Measurements from ENCODE around the gene KCP. TPM values are rescaled to one million over a fixed set of nuclear protein-coding genes. Genes with fewer than 3 reads are reported as not detected.

KCP gene
- total and polyA plus RNA-seq, 2 experiments from 2014 or later, result 0.76 to 1.1 TPM

GRCh38 chr7:128854396-128854795 lies 56.1 kb downstream of the KCP start (continued):
- TF ChIP-seq, protein P1, sequence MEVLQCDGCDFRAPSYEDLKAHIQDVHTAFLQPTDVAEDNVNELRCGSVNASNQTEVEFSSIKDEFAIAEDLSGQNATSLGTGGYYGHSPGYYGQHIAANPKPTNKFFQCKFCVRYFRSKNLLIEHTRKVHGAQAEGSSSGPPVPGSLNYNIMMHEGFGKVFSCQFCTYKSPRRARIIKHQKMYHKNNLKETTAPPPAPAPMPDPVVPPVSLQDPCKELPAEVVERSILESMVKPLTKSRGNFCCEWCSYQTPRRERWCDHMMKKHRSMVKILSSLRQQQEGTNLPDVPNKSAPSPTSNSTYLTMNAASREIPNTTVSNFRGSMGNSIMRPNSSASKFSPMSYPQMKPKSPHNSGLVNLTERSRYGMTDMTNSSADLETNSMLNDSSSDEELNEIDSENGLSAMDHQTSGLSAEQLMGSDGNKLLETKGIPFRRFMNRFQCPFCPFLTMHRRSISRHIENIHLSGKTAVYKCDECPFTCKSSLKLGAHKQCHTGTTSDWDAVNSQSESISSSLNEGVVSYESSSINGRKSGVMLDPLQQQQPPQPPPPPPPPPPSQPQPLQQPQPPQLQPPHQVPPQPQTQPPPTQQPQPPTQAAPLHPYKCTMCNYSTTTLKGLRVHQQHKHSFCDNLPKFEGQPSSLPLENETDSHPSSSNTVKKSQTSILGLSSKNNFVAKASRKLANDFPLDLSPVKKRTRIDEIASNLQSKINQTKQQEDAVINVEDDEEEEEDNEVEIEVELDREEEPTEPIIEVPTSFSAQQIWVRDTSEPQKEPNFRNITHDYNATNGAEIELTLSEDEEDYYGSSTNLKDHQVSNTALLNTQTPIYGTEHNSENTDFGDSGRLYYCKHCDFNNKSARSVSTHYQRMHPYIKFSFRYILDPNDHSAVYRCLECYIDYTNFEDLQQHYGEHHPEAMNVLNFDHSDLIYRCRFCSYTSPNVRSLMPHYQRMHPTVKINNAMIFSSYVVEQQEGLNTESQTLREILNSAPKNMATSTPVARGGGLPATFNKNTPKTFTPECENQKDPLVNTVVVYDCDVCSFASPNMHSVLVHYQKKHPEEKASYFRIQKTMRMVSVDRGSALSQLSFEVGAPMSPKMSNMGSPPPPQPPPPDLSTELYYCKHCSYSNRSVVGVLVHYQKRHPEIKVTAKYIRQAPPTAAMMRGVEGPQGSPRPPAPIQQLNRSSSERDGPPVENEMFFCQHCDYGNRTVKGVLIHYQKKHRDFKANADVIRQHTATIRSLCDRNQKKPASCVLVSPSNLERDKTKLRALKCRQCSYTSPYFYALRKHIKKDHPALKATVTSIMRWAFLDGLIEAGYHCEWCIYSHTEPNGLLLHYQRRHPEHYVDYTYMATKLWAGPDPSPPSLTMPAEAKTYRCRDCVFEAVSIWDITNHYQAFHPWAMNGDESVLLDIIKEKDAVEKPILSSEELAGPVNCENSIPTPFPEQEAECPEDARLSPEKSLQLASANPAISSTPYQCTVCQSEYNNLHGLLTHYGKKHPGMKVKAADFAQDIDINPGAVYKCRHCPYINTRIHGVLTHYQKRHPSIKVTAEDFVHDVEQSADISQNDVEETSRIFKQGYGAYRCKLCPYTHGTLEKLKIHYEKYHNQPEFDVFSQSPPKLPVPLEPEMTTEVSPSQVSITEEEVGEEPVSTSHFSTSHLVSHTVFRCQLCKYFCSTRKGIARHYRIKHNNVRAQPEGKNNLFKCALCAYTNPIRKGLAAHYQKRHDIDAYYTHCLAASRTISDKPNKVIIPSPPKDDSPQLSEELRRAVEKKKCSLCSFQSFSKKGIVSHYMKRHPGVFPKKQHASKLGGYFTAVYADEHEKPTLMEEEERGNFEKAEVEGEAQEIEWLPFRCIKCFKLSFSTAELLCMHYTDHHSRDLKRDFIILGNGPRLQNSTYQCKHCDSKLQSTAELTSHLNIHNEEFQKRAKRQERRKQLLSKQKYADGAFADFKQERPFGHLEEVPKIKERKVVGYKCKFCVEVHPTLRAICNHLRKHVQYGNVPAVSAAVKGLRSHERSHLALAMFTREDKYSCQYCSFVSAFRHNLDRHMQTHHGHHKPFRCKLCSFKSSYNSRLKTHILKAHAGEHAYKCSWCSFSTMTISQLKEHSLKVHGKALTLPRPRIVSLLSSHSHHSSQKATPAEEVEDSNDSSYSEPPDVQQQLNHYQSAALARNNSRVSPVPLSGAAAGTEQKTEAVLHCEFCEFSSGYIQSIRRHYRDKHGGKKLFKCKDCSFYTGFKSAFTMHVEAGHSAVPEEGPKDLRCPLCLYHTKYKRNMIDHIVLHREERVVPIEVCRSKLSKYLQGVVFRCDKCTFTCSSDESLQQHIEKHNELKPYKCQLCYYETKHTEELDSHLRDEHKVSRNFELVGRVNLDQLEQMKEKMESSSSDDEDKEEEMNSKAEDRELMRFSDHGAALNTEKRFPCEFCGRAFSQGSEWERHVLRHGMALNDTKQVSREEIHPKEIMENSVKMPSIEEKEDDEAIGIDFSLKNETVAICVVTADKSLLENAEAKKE (CRISPR knock-in tag; IDR thresholded peaks at IDR 0.05), result no peak
- no peak for TF ChIP-seq EZH2phosphoT487 (IDR thresholded peaks at IDR 0.05; ENCODE audit: unreplicated experiment)
- TF ChIP-seq NANOG (IDR thresholded peaks at IDR 0.05; ENCODE audit: borderline replicate concordance), result no peak
- TF ChIP-seq JUNB (IDR thresholded peaks at IDR 0.05; ENCODE audit: unreplicated experiment), result no peak
- TF ChIP-seq POLR2AphosphoS5 (IDR thresholded peaks at IDR 0.05; ENCODE audit: low read depth), result no peak
- TF ChIP-seq, protein P2, sequence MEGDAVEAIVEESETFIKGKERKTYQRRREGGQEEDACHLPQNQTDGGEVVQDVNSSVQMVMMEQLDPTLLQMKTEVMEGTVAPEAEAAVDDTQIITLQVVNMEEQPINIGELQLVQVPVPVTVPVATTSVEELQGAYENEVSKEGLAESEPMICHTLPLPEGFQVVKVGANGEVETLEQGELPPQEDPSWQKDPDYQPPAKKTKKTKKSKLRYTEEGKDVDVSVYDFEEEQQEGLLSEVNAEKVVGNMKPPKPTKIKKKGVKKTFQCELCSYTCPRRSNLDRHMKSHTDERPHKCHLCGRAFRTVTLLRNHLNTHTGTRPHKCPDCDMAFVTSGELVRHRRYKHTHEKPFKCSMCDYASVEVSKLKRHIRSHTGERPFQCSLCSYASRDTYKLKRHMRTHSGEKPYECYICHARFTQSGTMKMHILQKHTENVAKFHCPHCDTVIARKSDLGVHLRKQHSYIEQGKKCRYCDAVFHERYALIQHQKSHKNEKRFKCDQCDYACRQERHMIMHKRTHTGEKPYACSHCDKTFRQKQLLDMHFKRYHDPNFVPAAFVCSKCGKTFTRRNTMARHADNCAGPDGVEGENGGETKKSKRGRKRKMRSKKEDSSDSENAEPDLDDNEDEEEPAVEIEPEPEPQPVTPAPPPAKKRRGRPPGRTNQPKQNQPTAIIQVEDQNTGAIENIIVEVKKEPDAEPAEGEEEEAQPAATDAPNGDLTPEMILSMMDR (conservative IDR thresholded peaks at IDR 0.05; ENCODE audit: low read depth in 2 of 2), result no peak

DNA sequence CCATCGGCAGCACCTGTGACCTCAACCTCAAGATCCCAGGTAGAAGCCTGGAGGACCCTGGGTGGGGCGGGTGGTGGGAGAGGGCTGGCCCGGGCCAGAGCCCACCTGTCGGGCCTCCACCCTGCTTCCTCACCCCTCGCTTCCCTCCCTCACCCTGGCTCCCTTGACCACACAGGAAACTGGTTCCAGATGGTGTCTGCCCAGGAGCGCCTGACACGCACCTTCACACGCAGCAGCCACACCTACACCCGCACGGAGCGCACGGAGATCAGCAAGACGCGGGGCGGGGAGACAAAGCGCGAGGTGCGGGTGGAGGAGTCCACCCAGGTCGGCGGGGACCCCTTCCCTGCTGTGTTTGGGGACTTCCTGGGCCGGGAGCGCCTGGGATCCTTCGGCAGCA lies 56.7 kb downstream of the KCP start:
- no peaks in the 10 kb centered on the region for H3K27me3 ChIP-seq (ENCODE audit: insufficient read depth)
- no peaks in the 10 kb centered on the region for H4K20me1 ChIP-seq (replicated peaks; ENCODE audit: insufficient read depth)
- no peak for ATAC-seq
- no peaks in the 10 kb centered on the region for H3K79me2 ChIP-seq (replicated peaks; ENCODE audit: insufficient read depth)
- H3K36me3 Mint-ChIP-seq (ENCODE audit: low read depth), result no peaks in the 10 kb centered on the region
- H3K27ac Mint-ChIP-seq, result no peak overlapping the region
- no peaks in the 10 kb centered on the region for H3K36me3 ChIP-seq (ENCODE audit: insufficient read depth)
- no peak overlapping the region for H3K4me3 ChIP-seq
- H3K27me3 Mint-ChIP-seq (ENCODE audit: insufficient read depth, low read depth, poor library complexity), result peaks cover 7% of the 10 kb centered on the region
- H3K9me2 ChIP-seq (ENCODE audit: insufficient read depth), result no peaks in the 10 kb centered on the region
- H3K9me3 Mint-ChIP-seq, result no peaks in the 10 kb centered on the region
- H2AFZ ChIP-seq, result no peak overlapping the region
- no peak overlapping the region for H3K4me2 ChIP-seq
- H3F3A ChIP-seq (replicated peaks; ENCODE audit: low read depth), result no peaks in the 10 kb centered on the region
- no peak overlapping the region for H3K4me3 Mint-ChIP-seq
- H3K4me1 ChIP-seq (ENCODE audit: insufficient read depth), result no peaks in the 10 kb centered on the region
- DNase-seq (ENCODE audit: low spot score), result no peak
- no peaks in the 10 kb centered on the region; the same call in 2 of the 3 replicates for H3K4me1 Mint-ChIP-seq
- no peak overlapping the region for H3K27ac ChIP-seq (ENCODE audit: low read depth)
- TF ChIP-seq EZH2phosphoT487 (IDR thresholded peaks at IDR 0.05; ENCODE audit: unreplicated experiment) (no peak), NANOG (IDR thresholded peaks at IDR 0.05; ENCODE audit: borderline replicate concordance) (no peak), REST (IDR thresholded peaks at IDR 0.05; ENCODE audit: unreplicated experiment) (no peak), JUNB (IDR thresholded peaks at IDR 0.05; ENCODE audit: unreplicated experiment) (no peak), ZNF114 (CRISPR knock-in tag; IDR thresholded peaks at IDR 0.05) (no peak), POLR2AphosphoS5 (IDR thresholded peaks at IDR 0.05; ENCODE audit: low read depth) (no peak), CREB1 (CRISPR knock-in tag; IDR thresholded peaks at IDR 0.05; ENCODE audit: low read depth) (no peak), ZNF331 (CRISPR knock-in tag; IDR thresholded peaks at IDR 0.05; ENCODE audit: low read depth) (no peak), STAT1 (IDR thresholded peaks at IDR 0.05; ENCODE audit: unreplicated experiment) (no peak)
